ENCODE results near the gene TSPAN14.

The TSPAN14 gene

DNA sequence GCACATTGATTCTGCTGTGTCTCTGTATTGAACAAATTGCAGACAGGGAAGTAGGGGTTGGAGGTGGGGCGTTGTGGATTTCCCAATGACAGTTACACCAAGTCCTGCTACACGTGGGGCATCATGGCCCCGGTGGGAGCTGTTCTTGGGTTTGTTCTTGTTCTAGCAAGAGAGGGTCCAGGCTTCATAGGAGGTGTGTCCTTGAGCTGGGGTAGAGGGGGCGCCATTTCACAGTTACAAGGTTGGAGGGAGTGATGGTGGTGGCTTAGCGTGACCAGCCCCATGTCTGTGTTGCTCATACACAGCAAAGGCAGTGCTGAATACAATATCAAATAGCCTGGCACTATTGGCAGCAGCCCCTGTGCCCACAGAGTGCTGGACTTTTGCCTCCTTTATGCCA, 99.3 kb downstream of the TSPAN14 start:
- Histone ChIP-seq H3K27ac (ENCODE audit: poor library complexity, severe bottlenecking) (no peak overlapping the region), H3K36me3 (ENCODE audit: low read depth) (no peaks in the 10 kb centered on the region), H3K4me3 (ENCODE audit: severe bottlenecking) (no peak overlapping the region), H3K4me1 (ENCODE audit: insufficient read depth, poor library complexity, severe bottlenecking) (no peaks in the 10 kb centered on the region), H3K27me3 (ENCODE audit: insufficient read depth, poor library complexity, severe bottlenecking) (no peaks in the 10 kb centered on the region), H3K9me3 (ENCODE audit: severe bottlenecking) (no peaks in the 10 kb centered on the region)
- DNase-seq (ENCODE audit: low spot score) (no peak), ATAC-seq (ENCODE audit: low read depth) (no peak)
- TF ChIP-seq, protein P1, sequence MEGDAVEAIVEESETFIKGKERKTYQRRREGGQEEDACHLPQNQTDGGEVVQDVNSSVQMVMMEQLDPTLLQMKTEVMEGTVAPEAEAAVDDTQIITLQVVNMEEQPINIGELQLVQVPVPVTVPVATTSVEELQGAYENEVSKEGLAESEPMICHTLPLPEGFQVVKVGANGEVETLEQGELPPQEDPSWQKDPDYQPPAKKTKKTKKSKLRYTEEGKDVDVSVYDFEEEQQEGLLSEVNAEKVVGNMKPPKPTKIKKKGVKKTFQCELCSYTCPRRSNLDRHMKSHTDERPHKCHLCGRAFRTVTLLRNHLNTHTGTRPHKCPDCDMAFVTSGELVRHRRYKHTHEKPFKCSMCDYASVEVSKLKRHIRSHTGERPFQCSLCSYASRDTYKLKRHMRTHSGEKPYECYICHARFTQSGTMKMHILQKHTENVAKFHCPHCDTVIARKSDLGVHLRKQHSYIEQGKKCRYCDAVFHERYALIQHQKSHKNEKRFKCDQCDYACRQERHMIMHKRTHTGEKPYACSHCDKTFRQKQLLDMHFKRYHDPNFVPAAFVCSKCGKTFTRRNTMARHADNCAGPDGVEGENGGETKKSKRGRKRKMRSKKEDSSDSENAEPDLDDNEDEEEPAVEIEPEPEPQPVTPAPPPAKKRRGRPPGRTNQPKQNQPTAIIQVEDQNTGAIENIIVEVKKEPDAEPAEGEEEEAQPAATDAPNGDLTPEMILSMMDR (IDR thresholded peaks at IDR 0.05; ENCODE audit: poor library complexity, severe bottlenecking), result no peak

DNA sequence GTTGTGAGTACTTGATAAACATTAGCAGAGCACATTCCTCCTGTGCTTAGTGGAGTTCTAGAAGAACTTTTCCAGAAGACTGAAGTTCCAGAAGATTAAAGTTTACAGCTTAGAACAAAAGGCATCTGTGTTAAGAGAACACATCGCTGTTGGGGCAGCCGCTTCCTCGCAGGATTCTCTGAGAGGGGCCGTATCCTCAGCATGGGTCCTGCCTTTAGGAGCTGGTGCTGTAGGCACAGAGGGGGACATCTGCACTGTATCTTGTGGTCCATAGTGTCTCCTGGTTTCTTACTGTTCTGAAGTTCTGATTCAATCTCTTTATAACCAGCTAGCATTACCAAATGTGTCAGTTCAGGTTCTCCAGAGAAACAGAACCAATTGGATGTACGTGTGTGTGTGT, 99.9 kb downstream of the TSPAN14 start:
- Histone ChIP-seq H3K4me3 (ENCODE audit: severe bottlenecking) (no peak overlapping the region), H3K9me3 (ENCODE audit: severe bottlenecking) (no peaks in the 10 kb centered on the region), H3K27ac (ENCODE audit: poor library complexity, severe bottlenecking) (no peak overlapping the region), H3K36me3 (ENCODE audit: low read depth) (no peaks in the 10 kb centered on the region), H3K4me1 (ENCODE audit: insufficient read depth, poor library complexity, severe bottlenecking) (no peaks in the 10 kb centered on the region), H3K27me3 (ENCODE audit: insufficient read depth, poor library complexity, severe bottlenecking) (no peaks in the 10 kb centered on the region)
- TF ChIP-seq, protein P1 (IDR thresholded peaks at IDR 0.05; ENCODE audit: poor library complexity, severe bottlenecking), result no peak
- DNase-seq (ENCODE audit: low spot score), result no peak
- no peak for ATAC-seq (ENCODE audit: low read depth)

DNA sequence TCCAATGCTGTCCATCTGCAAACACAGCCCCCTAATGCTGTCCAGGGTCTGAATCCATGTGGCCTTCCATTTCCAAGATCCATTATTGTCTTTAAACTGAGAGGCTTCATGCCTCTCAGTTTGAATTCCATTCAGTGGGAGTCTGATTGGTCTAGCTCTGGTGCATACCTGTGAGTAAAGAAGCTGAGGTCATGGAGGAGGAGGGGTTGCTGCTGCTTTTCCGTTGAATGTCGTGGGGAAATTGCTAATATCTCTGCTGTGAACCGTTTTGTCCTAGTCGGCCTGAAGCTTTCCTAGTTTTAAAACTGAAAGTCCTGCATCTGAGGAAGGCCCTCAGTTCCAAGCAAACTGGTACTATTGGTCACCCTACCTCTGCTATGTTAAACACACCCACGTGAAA, 101.3 kb downstream of the TSPAN14 start:
- Histone ChIP-seq H3K36me3 (ENCODE audit: low read depth) (no peaks in the 10 kb centered on the region), H3K4me3 (ENCODE audit: severe bottlenecking) (no peak overlapping the region), H3K4me1 (ENCODE audit: insufficient read depth, poor library complexity, severe bottlenecking) (no peaks in the 10 kb centered on the region), H3K27ac (ENCODE audit: poor library complexity, severe bottlenecking) (no peak overlapping the region), H3K27me3 (ENCODE audit: insufficient read depth, poor library complexity, severe bottlenecking) (no peaks in the 10 kb centered on the region), H3K9me3 (ENCODE audit: severe bottlenecking) (no peaks in the 10 kb centered on the region)
- ATAC-seq (ENCODE audit: low read depth) (0 out of 3 replicates have a peak, but pooled peaks have one; percentile 21), DNase-seq (ENCODE audit: low spot score) (no peak)
- TF ChIP-seq, protein P1 (IDR thresholded peaks at IDR 0.05; ENCODE audit: poor library complexity, severe bottlenecking), result no peak

DNA sequence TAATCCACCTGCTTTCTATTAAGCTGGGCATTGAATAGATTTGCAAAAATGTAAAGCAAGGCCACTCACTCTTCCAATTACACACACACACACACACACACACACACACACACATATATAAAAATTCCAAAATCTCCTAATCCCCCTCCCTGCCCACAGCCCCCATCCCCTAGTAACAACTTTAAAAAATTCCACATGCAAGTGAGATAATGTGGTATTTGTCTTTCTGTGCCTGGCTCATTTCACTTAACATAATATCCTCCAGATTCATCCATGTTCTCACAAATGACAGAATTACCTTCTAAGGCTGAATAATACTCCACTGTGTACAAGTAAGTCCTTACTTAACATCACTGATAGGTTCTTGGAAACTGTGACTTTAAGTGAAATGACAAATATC, 107.8 kb downstream of the TSPAN14 start:
- Histone ChIP-seq H3K27me3 (ENCODE audit: insufficient read depth, poor library complexity, severe bottlenecking) (no peaks in the 10 kb centered on the region), H3K4me1 (ENCODE audit: insufficient read depth, poor library complexity, severe bottlenecking) (no peaks in the 10 kb centered on the region), H3K9me3 (ENCODE audit: severe bottlenecking) (no peaks in the 10 kb centered on the region), H3K36me3 (ENCODE audit: low read depth) (no peaks in the 10 kb centered on the region), H3K4me3 (ENCODE audit: severe bottlenecking) (no peak overlapping the region), H3K27ac (ENCODE audit: poor library complexity, severe bottlenecking) (no peak overlapping the region)
- DNase-seq (ENCODE audit: low spot score) (no peak), ATAC-seq (ENCODE audit: low read depth) (no peak)
- TF ChIP-seq, protein P1 (IDR thresholded peaks at IDR 0.05; ENCODE audit: poor library complexity, severe bottlenecking), result no peak

DNA sequence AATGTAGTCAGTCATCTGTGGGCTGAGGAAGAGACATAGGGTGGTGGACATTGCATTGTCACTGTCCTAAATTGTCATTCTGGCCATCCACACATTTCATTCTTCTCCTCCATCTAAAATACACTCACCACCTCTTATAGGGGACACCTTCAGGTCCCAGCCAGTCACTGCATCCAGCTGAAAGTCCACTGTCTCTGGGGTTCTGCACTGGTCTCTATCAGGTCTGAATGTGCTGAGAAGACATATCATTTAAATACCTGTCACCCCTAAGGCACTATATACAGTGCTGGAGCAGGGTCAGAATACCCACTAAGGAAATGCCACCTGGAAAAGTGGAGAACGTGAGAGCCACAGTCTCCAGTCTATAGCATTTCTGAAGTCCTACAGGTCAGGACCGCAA, 113.2 kb downstream of the TSPAN14 start:
- Histone ChIP-seq H3K36me3 (ENCODE audit: low read depth) (no peaks in the 10 kb centered on the region), H3K9me3 (ENCODE audit: severe bottlenecking) (no peaks in the 10 kb centered on the region), H3K4me1 (ENCODE audit: insufficient read depth, poor library complexity, severe bottlenecking) (no peaks in the 10 kb centered on the region), H3K4me3 (ENCODE audit: severe bottlenecking) (no peak overlapping the region), H3K27me3 (ENCODE audit: insufficient read depth, poor library complexity, severe bottlenecking) (no peaks in the 10 kb centered on the region), H3K27ac (ENCODE audit: poor library complexity, severe bottlenecking) (no peak overlapping the region)
- DNase-seq (ENCODE audit: low spot score) (no peak), ATAC-seq (ENCODE audit: low read depth) (no peak)
- TF ChIP-seq, protein P1 (IDR thresholded peaks at IDR 0.05; ENCODE audit: poor library complexity, severe bottlenecking), result no peak
